GM18873 (cell line): ENCODE results near the gene ST3GAL3.

Source experiments
- ATAC-seq: cut with Tn5 transposase; IDR thresholded peaks from one replicate; pipeline ENCODE4 v1.9.1; 2021; ENCODE audit warnings: mild to moderate bottlenecking, moderate library complexity, moderate number of reproducible peaks; ENCODE audit not compliant: unreplicated experiment, low FRiP score

ST3GAL3 gene

GRCh38 chr1:43870306-43870705 lies 163.0 kb downstream of the ST3GAL3 start:
- no peak for ATAC-seq

- no peak for ATAC-seq
Measured at GRCh38 chr1:43871181-43871910, 164.0 kb downstream of the ST3GAL3 start.

- ATAC-seq = no peak
Measured at GRCh38 chr1:43872280-43872679, 164.9 kb downstream of the ST3GAL3 start.

GRCh38 chr1:43873851-43874250 lies 166.5 kb downstream of the ST3GAL3 start:
- ATAC-seq = no peak

- ATAC-seq = no peak
Measured at GRCh38 chr1:43874716-43875115, 167.4 kb downstream of the ST3GAL3 start.

- no peak for ATAC-seq
Measured at GRCh38 chr1:43875331-43875730, 168.0 kb downstream of the ST3GAL3 start.

- no peak for ATAC-seq
Measured at GRCh38 chr1:43877101-43877500, 169.8 kb downstream of the ST3GAL3 start.

- no peak for ATAC-seq
Measured at GRCh38 chr1:43878440-43878839, 171.1 kb downstream of the ST3GAL3 start.

- ATAC-seq = no peak
Measured at GRCh38 chr1:43878854-43879253, 171.5 kb downstream of the ST3GAL3 start.

GRCh38 chr1:43879414-43879813 lies 172.1 kb downstream of the ST3GAL3 start:
- ATAC-seq = no peak

GRCh38 chr1:43879996-43880395 lies 172.7 kb downstream of the ST3GAL3 start:
- no peak for ATAC-seq

GRCh38 chr1:43880604-43881003 lies 173.3 kb downstream of the ST3GAL3 start:
- no peak for ATAC-seq

GRCh38 chr1:43881415-43881814 lies 174.1 kb downstream of the ST3GAL3 start:
- ATAC-seq = no peak

GRCh38 chr1:43882763-43883162 lies 175.4 kb downstream of the ST3GAL3 start:
- ATAC-seq = no peak

- ATAC-seq = no peak
Measured at GRCh38 chr1:43883321-43883720, 176.0 kb downstream of the ST3GAL3 start.

- no peak for ATAC-seq
Measured at GRCh38 chr1:43885279-43885801, 178.0 kb downstream of the ST3GAL3 start.

- no peak for ATAC-seq
Measured at GRCh38 chr1:43887748-43888147, 180.4 kb downstream of the ST3GAL3 start.

- ATAC-seq = no peak
Measured at GRCh38 chr1:43890815-43891214, 183.5 kb downstream of the ST3GAL3 start.

- no peak for ATAC-seq
Measured at GRCh38 chr1:43893006-43893405, 185.7 kb downstream of the ST3GAL3 start.

GRCh38 chr1:43898981-43899380 lies 191.6 kb downstream of the ST3GAL3 start:
- no peak for ATAC-seq

GRCh38 chr1:43900386-43900785 lies 193.1 kb downstream of the ST3GAL3 start:
- no peak for ATAC-seq

GRCh38 chr1:43901196-43901961 lies 194.0 kb downstream of the ST3GAL3 start:
- ATAC-seq = no peak
